ENCODE data around the gene SPRR1A. TPM values are rescaled to one million over a fixed set of nuclear protein-coding genes. Genes with fewer than 3 reads are reported as not detected.

The SPRR1A gene
- total RNA-seq, 1 donor from 2014 or later: not detected

DNA sequence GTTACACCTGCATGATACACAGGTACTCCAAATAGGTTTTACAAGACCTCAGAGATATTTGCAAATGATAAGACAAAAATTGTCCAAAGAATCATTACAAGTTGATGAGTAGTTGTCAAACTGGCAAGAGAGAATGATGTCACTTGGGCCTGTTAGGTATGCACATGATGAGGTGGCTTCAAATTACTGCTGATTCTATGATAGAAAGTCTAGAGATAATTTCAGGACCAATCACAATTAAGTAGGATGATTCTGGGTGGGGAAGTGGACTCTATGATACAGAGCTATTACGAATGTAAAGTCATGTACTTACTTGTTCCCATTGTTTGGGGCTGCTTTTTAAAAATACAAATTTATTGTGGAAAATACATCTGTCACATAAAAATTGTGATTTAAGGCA is 41.9 kb downstream of the SPRR1A start:
- intact Hi-C loops (cut with micrococcal nuclease): no loop called here
- Mint-ChIP-seq H3K27ac (no peak overlapping the region), H3K4me1 (no peaks in the 10 kb centered on the region), H3K27me3 (peaks cover 5% of the 10 kb centered on the region), H3K9me3 (no peaks in the 10 kb centered on the region), H3K36me3 (ENCODE audit: low read depth) (no peaks in the 10 kb centered on the region), H3K4me3 (no peak overlapping the region)
- DNase-seq: no peak

GRCh38 chr1:153028766-153029165 is 44.9 kb downstream of the SPRR1A start:
- Mint-ChIP-seq H3K9me3 (no peaks in the 10 kb centered on the region), H3K27ac (no peak overlapping the region), H3K4me3 (no peak overlapping the region), H3K27me3 (peaks cover 8% of the 10 kb centered on the region), H3K4me1 (no peaks in the 10 kb centered on the region), H3K36me3 (ENCODE audit: low read depth) (no peaks in the 10 kb centered on the region)
- intact Hi-C loops (cut with micrococcal nuclease): no loop called here
- no peak for DNase-seq

GRCh38 chr1:153030895-153031294 is 47.0 kb downstream of the SPRR1A start, which contains the start of gene SPRR1B:
Gene SPRR1B, plus strand, starts transcription at chr1:153031203. Its CDS starts 1,143 bp downstream, at chr1:153032346.
- Mint-ChIP-seq H3K4me3 (no peak within 1 kb of the TSS), H3K9me3 (no peaks in the 10 kb centered on the region), H3K4me1 (no peaks in the 10 kb centered on the region), H3K27ac (no peak within 1 kb of the TSS), H3K36me3 (ENCODE audit: low read depth) (no peaks in the 10 kb centered on the region), H3K27me3 (peaks cover 7% of the 10 kb centered on the region)
- intact Hi-C loops (cut with micrococcal nuclease): no loop called here
- DNase-seq: no peak

- Mint-ChIP-seq H3K4me3 (no peak overlapping the region), H3K36me3 (ENCODE audit: low read depth) (no peaks in the 10 kb centered on the region), H3K9me3 (no peaks in the 10 kb centered on the region), H3K27me3 (peaks cover 7% of the 10 kb centered on the region), H3K27ac (no peak overlapping the region), H3K4me1 (no peaks in the 10 kb centered on the region)
- no peak for DNase-seq
- intact Hi-C loops (cut with micrococcal nuclease): no loop called here
Observed at GRCh38 chr1:153032073-153032472, 48.2 kb downstream of the SPRR1A start.

- H3K9me3 Mint-ChIP-seq: no peaks in the 10 kb centered on the region
- DNase-seq: no peak
- peaks cover 8% of the 10 kb centered on the region for H3K27me3 Mint-ChIP-seq
- no peaks in the 10 kb centered on the region for H3K4me1 Mint-ChIP-seq
- H3K27ac Mint-ChIP-seq: no peak overlapping the region
- intact Hi-C loops (cut with micrococcal nuclease): no loop called here
- no peaks in the 10 kb centered on the region for H3K36me3 Mint-ChIP-seq (ENCODE audit: low read depth)
- no peak overlapping the region for H3K4me3 Mint-ChIP-seq
Observed at GRCh38 chr1:153032677-153033308, 48.9 kb downstream of the SPRR1A start.

DNA sequence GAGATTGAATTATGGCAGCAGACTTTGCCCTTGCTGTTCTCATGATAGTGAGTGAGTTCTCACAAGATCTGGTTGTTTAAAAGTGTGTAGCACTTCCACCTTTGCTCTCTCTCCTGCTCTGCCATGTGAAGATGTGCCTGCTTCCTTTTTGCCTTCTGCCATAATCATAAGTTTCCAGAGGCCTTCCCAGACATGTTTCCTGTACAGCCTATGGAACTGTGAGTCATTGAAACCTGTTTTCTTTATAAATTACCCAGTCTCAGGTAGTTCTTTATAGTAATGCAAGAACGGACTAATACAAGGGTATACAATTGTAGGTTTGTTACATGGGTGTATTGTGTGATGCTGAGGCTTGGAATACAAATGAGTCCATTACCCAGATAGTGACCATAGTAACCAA is 51.3 kb downstream of the SPRR1A start:
- Mint-ChIP-seq H3K27me3 (peaks cover 10% of the 10 kb centered on the region), H3K4me1 (no peaks in the 10 kb centered on the region), H3K4me3 (no peak overlapping the region), H3K36me3 (ENCODE audit: low read depth) (no peaks in the 10 kb centered on the region), H3K9me3 (no peaks in the 10 kb centered on the region), H3K27ac (no peak overlapping the region)
- no peak for DNase-seq
- intact Hi-C loops (cut with micrococcal nuclease): no loop called here

Other genes starting within 250 kb of the SPRR1A start
- not detected in 2 replicates for gene KPRP, start 226.1 kb upstream of the SPRR1A start, total RNA-seq
- gene LCE1F, start 208.9 kb upstream of the SPRR1A start, total RNA-seq: not detected in 2 replicates
- not detected in 2 replicates for gene LCE1E, start 197.8 kb upstream of the SPRR1A start, total RNA-seq
- not detected in 2 replicates for gene LCE1D, start 187.4 kb upstream of the SPRR1A start, total RNA-seq
- not detected in 2 replicates for gene LCE1C, start 177.4 kb upstream of the SPRR1A start, total RNA-seq
- gene LCE1B, start 172.1 kb upstream of the SPRR1A start, total RNA-seq: not detected in 2 replicates
- gene LCE1A, start 156.6 kb upstream of the SPRR1A start, total RNA-seq: not detected in 2 replicates
- not detected in 2 replicates for gene LCE6A, start 141.2 kb upstream of the SPRR1A start, total RNA-seq
- not detected in 2 replicates for gene LCE7A, start 124.1 kb upstream of the SPRR1A start, total RNA-seq
- not detected in 2 replicates for gene SMCP, start 105.8 kb upstream of the SPRR1A start, total RNA-seq
- gene IVL, start 75.5 kb upstream of the SPRR1A start, total RNA-seq: not detected in 2 replicates
- gene SPRR5, start 36.9 kb upstream of the SPRR1A start, total RNA-seq: not detected in 2 replicates
- not detected in 2 replicates for gene SPRR4, start 13.4 kb upstream of the SPRR1A start, total RNA-seq
- gene SPRR3, start 17.7 kb downstream of the SPRR1A start, total RNA-seq: not detected in 2 replicates
- not detected in 2 replicates for gene SPRR1B, start 47.1 kb downstream of the SPRR1A start, total RNA-seq
- gene SPRR2D, start 57.0 kb downstream of the SPRR1A start, total RNA-seq: not detected in 2 replicates
- gene SPRR2A, start 73.4 kb downstream of the SPRR1A start, total RNA-seq: not detected in 2 replicates
- not detected in 2 replicates for gene SPRR2B, start 87.5 kb downstream of the SPRR1A start, total RNA-seq
- gene SPRR2E, start 110.4 kb downstream of the SPRR1A start, total RNA-seq: not detected in 2 replicates
- gene SPRR2F, start 129.4 kb downstream of the SPRR1A start, total RNA-seq: not detected in 2 replicates
- gene SPRR2G, start 166.8 kb downstream of the SPRR1A start, total RNA-seq: not detected in 2 replicates
- not detected in 2 replicates for gene LELP1, start 219.3 kb downstream of the SPRR1A start, total RNA-seq
- gene PRR9, start 233.5 kb downstream of the SPRR1A start, total RNA-seq: not detected in 2 replicates